Activated T-cell treated with anti-CD3 and anti-CD28 coated beads for 24 hours (primary cell): ENCODE data around the gene FBF1.
A peak's percentile ranks its signal among the peaks of the same experiment; 100 is the strongest.
"Not testable (repeated sequence)": the region's sequence is repeated elsewhere in the genome, so short reads cannot be mapped to it uniquely, and the experiment has no call there.

ENCODE experiments used
- DNase-seq: peaks from one replicate; pipeline ENCODE4 v3.0.0-alpha.2; 2020; ENCODE audit warnings: low read depth

FBF1 gene, protein sequence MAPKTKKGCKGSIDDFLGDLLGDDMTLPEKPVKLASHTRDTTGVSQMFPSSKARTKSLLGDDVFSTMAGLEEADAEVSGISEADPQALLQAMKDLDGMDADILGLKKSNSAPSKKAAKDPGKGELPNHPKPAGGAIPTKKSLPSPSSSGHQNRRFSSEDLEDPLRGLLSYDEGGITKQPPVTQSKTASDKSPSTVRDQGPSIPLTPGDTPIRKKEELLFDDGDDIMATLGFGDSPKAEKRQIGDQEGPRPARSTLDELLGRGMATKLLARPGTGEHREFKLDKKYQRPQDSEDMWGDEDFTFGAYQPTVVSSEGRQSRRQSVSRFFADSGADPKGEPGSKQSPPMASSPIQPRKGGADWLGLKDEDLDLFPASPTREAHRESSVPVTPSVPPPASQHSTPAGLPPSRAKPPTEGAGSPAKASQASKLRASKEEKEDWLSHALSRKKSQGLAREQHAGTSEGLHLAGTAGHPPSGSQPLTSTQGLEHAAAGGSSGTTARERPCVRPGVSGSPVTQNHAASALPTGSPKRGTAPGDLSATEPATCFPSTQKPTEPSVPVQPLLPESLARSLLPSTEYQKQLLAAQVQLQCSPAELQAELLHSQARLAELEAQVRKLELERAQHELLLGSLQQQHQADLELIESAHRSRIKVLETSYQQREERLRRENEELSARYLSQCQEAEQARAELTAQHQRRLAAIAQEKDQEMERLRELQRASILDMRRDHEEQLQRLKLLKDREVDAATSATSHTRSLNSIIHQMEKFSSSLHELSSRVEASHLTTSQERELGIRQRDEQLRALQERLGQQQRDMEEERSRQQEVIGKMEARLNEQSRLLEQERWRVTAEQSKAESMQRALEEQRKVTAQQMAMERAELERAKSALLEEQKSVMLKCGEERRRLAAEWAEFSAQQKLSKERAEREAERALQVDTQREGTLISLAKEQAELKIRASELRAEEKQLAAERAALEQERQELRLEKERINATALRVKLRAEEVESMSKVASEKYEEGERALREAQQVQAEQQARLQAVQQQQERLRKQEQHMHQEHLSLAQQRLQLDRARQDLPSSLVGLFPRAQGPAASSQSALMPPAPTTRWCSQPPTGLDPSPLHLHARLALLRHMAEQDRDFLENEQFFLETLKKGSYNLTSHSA

GRCh38 chr17:75940727-75941441 is at the start of gene FBF1:
TSS of gene FBF1 (minus strand) at chr17:75941042. CDS start at chr17:75938149, 2,893 bp downstream.
- peak; percentile 84 for DNase-seq

GRCh38 chr17:75987041-75987440 is 46.2 kb upstream of the FBF1 start:
- no peak for DNase-seq

- no peak for DNase-seq
Measured at GRCh38 chr17:75985986-75986385, 45.1 kb upstream of the FBF1 start.

GRCh38 chr17:75983501-75984181 is 42.8 kb upstream of the FBF1 start:
- no peak for DNase-seq

DNA sequence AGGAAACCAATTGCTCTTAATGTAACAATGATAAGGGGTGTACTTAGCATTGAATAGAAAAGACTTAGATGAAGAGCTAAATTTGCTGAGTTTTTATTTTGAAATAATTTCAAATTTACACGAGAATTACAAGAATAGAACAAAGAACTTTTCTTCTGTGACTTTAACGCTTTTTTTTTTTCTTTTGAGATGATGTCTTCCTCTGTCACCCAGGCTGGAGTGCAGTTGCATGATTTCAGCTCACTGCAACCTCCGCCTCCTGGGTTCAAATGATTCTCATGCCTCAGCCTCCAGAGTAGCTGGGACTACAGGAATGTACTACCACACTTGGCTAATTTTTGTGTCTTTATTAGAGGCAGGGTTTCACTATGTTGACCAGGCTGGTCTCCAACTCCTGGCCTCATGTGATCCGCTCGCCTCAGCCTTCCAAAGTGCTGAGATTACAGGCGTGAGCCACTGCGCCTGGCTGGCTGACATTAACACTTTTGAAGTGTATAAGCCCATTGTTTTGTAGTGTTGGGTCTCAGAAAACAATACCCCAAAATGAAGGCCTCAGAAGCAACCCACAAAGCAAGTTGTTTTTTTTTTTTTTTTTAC is 40.3 kb upstream of the FBF1 start:
- no peak for DNase-seq

DNA sequence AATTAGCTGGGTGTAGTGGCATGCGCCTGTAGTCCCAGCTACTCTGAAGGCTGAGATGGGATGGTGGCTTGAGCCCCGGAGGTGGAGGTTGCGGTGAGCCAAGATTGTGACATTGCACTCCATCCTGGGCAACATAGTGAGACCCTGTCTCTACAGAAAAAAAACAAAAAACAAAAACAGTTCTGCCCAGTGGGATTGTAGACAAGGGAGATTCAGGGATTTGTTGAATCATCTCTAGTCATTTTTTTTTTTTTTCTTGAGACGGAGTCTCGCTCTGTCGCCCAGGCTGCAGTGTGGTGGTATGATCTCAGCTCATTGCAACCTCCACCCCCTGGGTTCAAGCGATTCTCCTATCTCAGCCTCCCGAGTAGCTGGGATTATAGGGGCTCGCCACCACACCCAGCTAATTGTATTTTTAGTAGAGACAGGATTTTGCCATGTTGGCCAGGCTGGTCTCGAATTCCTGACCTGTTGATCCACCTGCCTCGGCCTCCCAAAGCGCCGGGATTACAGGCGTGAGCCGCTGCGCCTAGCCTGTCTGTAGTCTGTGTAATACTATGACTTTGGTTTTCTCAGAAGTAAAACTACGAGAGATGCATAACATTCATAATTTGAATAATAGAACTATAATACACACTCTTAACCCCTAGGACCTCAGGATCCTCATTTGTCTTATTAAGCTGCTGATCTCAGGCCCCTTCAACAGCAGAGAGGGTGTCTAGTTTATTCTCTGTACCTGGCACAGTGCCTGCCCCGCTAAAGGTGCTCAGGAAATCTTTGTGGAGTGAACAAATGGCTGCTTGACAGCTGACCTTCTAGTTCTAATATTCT is 39.6 kb upstream of the FBF1 start:
- no peak for DNase-seq

DNA sequence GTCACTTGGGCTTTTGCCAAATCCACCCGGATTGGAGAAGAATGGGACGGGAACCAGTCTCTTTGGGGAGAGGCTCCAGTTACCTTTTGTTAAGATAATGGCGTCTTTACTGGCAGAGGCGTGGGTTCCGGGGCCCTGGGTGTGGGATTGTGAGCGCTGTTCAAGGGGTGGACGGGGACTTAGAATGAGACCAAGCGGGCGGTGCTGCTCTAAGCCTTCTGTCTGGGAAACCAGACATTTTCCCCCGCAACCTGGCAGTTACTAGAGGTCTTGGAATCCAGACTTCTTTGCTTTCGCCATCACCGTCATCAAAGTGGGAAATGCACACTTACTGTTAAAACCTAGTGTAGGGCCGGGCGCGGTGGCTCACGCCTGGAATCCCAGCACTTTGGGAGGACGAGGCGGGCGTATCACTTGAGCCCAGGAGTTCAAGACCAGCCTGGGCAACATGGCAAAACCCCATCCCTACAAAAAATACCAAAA is 38.9 kb upstream of the FBF1 start:
- DNase-seq, result no peak

DNA sequence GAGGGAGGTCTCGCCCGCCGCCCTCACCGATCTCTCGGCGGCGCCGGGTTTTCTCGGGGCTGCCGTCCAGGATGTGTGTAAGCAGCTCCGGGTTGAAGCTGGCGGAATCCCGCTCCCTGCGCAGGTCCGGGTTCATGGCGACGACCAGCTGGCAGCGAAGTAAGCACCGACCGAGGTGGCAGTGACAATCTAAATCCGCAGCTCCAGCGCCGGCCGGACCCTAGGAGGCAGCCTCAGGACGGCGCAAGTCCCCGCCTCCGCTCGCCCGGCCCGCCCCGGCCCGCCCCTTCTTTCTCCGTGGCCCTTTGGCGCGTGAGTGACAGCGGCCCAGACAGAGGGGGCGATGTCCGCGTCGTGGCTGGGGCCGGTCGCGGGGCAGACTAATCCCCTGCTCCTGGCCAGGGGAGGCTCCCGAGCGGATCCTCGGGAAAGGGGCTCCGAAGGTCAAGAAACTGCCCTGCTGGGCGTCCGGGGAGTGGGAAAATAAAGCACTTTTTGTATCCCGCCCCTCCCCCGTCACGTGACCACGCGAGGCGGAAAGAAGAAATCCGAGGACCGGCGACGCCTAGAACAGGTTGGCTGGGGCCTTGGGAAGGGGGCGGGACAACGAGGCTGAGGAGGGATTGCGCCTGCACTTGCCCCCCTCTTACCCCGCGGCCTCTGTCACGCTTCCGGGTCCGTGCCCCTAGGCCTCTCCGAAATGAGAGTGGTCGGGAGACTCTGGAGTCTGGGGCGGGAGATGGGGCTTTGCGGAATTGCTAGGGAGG is 38.3 kb upstream of the FBF1 start, which contains the start of the genes ACOX1 and TEN1:
Gene ACOX1 (minus strand): TSS at position 229 of the 767 bp plus-strand sequence. CDS start 93 bp downstream, at position 136.
Gene TEN1 (plus strand): TSS at position 303 of the 767 bp plus-strand sequence. CDS start 6,953 bp downstream, outside the sequence.
- DNase-seq, result peak; percentile 93

DNA sequence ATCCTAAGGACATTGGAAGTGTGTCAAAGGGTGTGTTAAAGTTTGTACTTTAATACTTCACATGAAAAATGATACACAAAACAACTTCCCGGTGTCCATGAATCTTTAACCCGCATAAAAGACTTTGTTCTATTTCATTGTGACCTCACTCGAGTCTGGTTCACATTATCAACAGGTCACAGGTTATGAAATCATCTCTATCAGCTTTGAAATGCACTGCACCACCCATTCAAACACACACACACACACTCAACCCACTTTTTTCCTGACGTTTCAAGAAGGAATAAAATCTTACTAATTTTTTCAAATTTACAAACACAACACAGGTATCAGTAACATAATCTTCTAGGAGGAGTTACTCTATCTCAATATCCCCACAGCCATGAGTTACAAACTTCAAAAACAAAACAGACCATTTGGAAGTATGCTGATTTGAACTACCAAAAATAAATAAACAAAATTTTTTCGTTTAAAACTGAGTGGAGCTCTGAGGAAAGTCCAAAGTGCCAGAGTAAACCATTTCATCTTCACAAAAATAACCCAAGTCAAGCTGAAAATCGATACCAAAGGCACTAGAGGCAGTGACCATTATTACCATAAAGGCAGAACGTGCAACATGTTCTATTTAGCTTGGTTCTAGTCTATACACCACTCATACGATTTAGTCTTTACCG is 35.5 kb upstream of the FBF1 start:
- DNase-seq, result no peak

- no peak for DNase-seq
Measured at GRCh38 chr17:75975757-75976174, 34.9 kb upstream of the FBF1 start.

GRCh38 chr17:75975187-75975586 is 34.3 kb upstream of the FBF1 start:
- DNase-seq, result not testable (repeated sequence)

DNA sequence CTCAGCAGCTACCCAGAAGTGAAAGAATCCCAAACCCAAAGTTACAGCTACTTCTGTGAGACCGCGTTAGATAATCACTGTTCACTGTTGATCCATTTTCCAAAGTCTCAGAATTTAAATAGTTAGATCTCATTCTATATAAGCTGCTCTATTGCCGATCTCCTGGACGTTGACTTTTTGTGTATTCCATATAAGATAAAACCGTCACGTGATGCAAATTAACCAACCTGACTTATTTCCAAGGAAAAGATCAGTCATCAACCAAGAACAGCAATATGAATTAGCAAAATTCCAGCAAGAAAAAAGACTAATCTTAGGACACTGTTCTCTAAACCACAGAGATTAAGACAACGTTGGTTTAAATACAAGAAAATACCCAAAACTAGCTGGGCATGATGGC is 29.8 kb upstream of the FBF1 start:
- no peak for DNase-seq

GRCh38 chr17:75970011-75970523 is 29.2 kb upstream of the FBF1 start:
- no peak for DNase-seq

- not testable (repeated sequence) for DNase-seq
Measured at GRCh38 chr17:75969044-75969443, 28.2 kb upstream of the FBF1 start.

DNA sequence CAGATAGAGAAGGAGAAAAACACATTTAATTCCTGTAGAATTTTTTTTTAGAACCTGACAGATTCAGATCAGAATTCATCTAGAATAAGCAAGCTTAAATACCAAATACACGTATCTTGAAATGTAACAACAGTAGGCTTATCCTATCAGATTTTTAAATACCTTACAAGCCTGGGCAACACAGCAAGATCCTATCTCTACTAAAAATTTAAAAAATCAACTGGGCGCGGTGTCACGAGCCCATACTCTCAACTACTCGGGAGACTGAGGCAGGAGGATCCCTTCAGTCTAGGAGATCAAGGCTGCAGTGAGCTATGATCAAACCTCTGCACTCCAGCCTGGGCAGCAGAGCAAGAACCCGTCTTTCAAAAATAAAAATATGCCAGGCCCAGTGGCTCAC is 24.6 kb upstream of the FBF1 start:
- no peak for DNase-seq

DNA sequence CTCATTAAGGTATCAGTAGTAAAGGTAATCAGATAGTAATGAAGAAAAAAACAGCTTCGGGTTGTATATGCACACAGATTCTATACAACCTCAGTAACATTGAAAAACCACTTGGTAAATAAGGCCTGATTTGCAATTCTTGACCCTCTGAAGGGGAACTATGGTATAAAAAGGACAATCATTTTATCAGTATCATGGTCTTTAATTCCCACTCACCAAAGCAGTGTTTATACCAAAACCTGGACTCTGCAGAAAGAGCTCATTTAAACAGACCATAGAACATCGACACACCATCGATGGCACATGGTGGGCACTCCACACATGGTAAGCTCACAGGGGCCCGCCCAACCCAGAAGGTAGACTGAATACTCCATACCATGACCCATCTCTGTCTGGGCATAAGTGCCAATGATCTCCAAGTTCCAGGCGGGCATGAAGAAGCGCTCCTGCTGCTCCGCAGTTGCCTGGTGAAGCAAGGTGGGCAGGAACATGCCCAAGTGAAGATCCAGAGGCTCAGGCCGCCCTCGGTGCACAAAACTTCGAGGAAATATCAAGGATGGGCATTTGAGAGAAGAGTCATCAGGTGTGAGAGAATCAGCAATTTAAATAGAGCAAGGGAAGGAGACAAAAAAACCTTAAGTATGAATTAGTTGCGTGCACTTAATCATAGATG is 19.1 kb upstream of the FBF1 start:
- DNase-seq, result no peak
